M059J (cell line): ENCODE data around the gene SH3TC1. TPM values are rescaled to one million over a fixed set of nuclear protein-coding genes. Genes with fewer than 3 reads are reported as not detected.

Experiments used
- DNase-seq: peaks from one replicate; pipeline ENCODE4 v3.0.0-alpha.2; 2012; ENCODE audit warnings: low read depth
- total RNA-seq: library from RNA; depleted of rRNA; stranded (reverse); fragments of >200 nt; shearing (Covaris generic); gene quantifications from 2 replicates; pipeline ENCODE4 v1.2.3, GENCODE V29; 2014

SH3TC1 gene
- total RNA-seq, 1 experiment from 2014 or later, result 1.8 TPM

DNA sequence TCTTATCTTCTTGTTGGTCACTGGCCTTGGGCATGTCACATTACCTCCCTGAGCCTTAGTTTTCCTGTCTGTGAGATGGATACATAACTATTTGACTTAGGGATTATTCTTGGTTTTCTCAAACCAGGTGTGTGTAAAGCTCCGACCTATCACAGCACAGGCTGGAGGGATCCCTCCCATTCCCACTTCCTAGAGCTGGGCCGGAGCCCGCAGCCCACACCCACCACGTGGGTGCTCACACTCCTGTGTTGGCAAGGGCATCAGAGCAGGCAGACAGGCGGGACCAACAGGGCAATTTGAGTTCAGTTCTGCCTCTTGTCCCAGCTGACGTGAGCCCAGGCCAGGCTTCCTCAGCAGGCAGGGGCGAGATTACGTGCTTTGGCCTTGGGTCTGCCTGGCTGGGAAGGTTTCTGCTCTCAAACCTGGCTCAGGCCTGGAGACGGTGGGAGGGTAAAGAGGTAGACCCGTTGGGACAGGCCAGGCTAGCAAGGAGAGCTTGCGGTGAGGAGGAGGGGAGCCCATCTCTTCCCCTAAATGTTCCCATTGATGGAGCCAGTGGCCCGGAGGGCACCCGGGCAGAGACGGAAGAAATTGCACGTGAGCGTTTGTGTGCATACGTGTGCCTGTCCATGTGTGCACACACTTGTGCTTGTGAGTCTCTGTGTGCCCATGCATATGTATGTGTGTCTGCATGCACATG is 734 bp upstream of the SH3TC1 start:
- no peak for DNase-seq

DNA sequence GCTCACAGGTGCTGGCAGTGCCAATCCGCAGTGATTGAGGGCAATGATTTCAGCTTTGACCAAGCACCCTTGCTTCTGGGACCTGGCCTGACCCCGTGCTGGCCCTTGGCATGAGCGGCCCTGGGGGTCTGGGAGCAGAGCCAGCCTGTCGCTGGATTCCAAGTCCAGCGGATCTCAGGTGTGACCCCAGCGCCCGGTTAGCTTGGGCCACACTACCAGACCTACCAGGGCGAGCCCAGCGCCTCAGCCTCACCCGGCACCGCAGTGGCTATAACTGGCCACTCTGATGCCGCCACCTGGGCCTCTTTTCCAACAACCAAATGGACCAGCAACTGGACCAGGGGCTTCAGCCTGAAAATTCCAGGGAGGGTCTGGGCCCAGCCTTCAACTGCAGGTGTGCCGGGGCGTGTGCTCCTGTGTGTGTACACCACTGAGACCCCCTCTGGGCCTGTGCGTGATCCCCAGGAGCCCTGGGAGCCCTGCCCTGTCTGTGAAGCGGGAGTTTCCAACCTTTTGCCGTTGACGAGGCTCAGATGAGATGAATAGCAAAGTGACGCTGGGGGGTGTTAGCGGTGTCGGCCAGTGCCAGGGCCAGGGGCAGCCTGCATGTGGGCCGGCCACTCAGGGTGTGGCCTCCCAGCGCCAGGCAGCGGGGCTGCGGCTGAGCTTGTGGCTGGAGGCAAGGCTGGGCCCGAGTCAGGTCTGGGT is 658 bp downstream of the SH3TC1 start:
- DNase-seq, result no peak

GRCh38 chr4:8200302-8200975 is 1.3 kb downstream of the SH3TC1 start:
- no peak for DNase-seq

GRCh38 chr4:8201321-8201781 is 2.3 kb downstream of the SH3TC1 start:
- DNase-seq, result no peak

- DNase-seq, result no peak
Measured at GRCh38 chr4:8202108-8203051, 3.3 kb downstream of the SH3TC1 start.

GRCh38 chr4:8203052-8203401 is 3.9 kb downstream of the SH3TC1 start:
- DNase-seq, result no peak

GRCh38 chr4:8203817-8204216 is 4.7 kb downstream of the SH3TC1 start:
- no peak for DNase-seq

DNA sequence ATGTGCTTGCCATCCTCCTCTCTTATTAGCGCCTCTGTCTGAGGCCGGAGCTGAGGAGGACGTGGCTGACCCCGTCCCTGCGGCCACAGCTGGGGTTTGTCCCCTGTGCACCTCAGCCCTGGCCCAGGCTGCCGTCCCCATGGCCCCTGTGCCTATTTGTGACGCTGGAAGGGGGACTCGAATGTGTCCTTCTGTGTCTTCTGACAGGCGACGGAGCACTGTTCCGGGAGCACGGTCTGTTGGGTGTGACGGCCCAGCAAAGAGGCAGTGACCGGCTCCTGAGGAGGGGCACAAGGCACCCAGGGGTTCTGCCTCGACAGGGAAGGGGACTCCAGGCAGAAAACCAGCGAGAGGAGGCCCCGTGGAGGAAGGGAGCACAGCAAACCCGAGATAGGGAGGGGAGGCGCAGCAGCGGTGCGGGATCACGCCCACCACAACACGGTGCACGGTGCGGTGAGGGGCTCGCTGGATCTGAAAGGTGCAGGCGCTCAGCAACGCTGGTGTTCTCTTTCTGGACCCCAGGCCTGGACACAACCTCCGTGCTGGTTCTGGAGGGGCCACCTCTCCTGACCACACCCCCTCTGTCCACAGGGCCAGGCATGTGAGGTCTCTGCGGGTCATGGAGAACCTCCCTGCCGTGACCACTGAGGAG is 5.6 kb downstream of the SH3TC1 start:
- no peak for DNase-seq

DNA sequence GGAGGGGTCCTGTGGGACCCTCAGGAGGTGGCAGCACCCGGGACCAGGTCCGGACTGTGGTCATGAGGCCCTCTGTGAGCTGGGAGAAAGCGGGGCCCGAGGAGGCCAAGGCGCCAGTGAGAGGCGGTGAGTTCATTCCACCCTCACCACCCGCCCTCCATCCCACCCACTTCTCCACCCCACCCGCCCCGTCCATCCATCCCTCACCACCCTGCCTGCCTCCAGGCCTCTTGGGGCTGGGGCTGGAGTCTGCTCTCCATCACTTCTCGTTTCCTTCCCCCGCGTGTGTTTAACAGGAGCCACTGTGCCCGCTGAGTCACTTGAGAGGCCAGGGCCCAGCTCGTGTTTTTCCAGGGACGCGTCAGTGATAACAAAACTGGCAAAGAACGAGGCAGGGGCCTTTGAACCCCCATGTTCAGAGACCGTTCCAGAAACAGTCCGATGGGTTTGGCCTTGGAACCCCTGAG is 6.2 kb downstream of the SH3TC1 start:
- peak; percentile 23 for DNase-seq

- DNase-seq, result no peak
Measured at GRCh38 chr4:8205749-8206611, 6.9 kb downstream of the SH3TC1 start.

DNA sequence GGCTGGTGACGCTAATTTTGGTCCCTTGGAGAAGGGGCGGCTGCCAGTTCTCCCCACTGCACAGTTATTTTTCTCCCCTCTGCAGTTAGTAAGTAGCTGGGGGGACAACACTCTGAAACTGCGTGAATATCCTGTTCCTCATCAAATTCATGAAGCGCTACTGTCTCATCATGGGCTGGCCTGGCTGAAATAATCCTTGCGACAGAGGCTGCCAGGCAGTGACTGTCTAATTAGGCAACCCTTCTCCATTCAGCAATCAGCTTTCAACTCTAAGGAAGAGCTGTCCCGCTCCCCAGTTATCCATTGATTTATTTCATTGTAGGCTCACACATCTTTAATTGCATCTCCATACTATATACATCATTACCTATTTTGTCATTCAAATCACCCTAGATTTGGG is 8.2 kb downstream of the SH3TC1 start:
- DNase-seq, result no peak

DNA sequence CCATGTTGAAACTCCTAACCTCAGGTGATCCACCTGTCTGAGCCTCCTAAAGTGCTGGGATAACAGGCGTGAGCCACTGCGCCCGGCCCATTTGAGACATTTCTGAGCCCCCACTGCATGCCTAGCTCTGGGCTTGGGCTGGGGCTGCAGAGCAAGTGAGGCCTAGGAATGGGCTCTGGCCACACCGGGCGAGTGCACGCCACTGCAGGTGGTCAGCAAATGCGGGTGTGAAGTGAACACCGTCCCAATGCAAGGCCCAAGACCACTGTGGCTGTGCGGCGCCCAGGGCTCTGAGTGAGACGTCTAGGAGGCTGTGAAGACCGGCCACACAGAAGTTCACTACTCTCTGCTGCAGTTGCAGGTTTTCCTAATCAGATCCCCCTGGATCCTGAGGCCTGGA is 9.5 kb downstream of the SH3TC1 start:
- no peak for DNase-seq

GRCh38 chr4:8209181-8209874 is 10.2 kb downstream of the SH3TC1 start:
- DNase-seq, result no peak

DNA sequence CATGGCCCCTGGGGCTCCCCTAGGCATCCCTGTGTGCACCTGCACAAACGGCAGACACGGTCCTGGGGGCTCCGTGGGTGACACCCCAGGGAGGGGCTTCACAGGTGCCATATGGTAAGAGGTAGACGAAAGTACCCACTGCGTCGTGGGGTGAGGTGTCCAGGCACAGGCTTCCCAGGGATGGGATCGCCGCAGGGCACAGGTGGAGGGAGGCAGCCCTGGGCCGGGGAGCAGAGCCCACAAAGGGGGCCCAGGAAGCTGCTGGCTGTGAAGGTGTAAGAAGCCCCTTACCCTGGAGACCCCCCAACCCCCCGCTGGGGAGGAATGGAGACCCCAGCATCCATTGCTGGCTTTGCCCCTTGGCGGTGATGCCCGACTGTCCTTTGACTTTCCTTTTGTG is 10.9 kb downstream of the SH3TC1 start:
- DNase-seq, result no peak

- no peak for DNase-seq
Measured at GRCh38 chr4:8210616-8211015, 11.5 kb downstream of the SH3TC1 start.

GRCh38 chr4:8211251-8211650 is 12.2 kb downstream of the SH3TC1 start:
- DNase-seq, result no peak

GRCh38 chr4:8211737-8212581 is 12.9 kb downstream of the SH3TC1 start:
- DNase-seq, result no peak

DNA sequence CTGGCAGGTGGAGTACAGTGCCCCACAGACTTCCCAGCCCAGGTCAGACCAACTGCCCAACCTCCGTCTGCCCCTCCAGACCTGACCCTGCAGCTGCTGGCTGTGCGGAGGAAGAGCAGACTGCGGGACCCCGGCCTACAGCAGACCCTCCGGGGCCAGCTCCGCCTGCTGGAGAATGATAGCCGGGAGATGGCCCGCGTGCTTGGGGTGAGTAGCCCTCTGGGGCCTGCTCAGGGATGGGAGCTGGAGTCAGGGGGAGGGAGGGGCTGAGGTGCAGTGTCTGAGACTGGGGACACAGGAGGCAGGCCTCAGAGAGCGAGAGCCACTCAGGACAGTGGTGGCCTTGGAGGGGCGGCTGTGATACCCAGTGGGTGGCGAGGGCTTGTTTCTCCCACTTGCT is 13.5 kb downstream of the SH3TC1 start:
- DNase-seq, result no peak

- DNase-seq, result no peak
Measured at GRCh38 chr4:8213121-8213520, 14.0 kb downstream of the SH3TC1 start.
